SK-N-SH (cell line): Measurements from ENCODE around the gene NAT8L. TPM values are rescaled to one million over a fixed set of nuclear protein-coding genes. Genes with fewer than 3 reads are reported as not detected.

Source experiments
- CTCF ChIA-PET: fragments of 300-600, 350-600 bp; formaldehyde crosslinking; extraction: SDS; loops from one replicate; lab custom pipeline; 2021; lab: Yijun Ruan, JAX
- POLR2A ChIA-PET: fragments of 350-600 bp; sonication (Branson Sonifier 250); formaldehyde crosslinking; extraction: SDS; loops from one replicate; lab custom pipeline; 2020; ENCODE audit warnings: antibody characterized with exemption, inconsistent platforms; lab: Yijun Ruan, JAX
- DNase-seq: peaks from one replicate; pipeline ENCODE4 v3.0.0; 2012
- H2AFZ ChIP-seq: fragments of 200-600 bp; sonication (generic); 2 replicates; pipeline ENCODE4 v1.8.1; 2016; ENCODE audit warnings: antibody characterized with exemption, mild to moderate bottlenecking, low read depth
- H3F3A ChIP-seq: fragments of 200-600 bp; sonication (generic); replicated peaks from 2 replicates; pipeline ENCODE3; 2016; ENCODE audit warnings: antibody characterized with exemption, mild to moderate bottlenecking; ENCODE audit not compliant: insufficient read depth
- H3K27ac ChIP-seq, 2 experiments: fragments of 200-500 bp in 1 of 2; fragments of 200-600 bp in 1 of 2; sonication (Bioruptor generic) in 1 of 2; sonication (generic), shearing (Covaris generic) in 1 of 2; 2 replicates each; pipeline versions ENCODE4 v1.5.1 to v1.6.1; 2014 to 2016; ENCODE audit warnings: low read depth in 2 of 2, inconsistent platforms in 1 of 2, low read length in 1 of 2, mild to moderate bottlenecking in 1 of 2, mixed read lengths in 1 of 2
- H3K27me3 ChIP-seq: fragments of 200-600 bp; sonication (generic), shearing (Covaris generic); 2 replicates; pipeline ENCODE4 v1.6.1; 2016; ENCODE audit warnings: mixed run types; ENCODE audit not compliant: insufficient read depth
- H3K36me3 ChIP-seq, 2 experiments: fragments of 200-500 bp in 1 of 2; fragments of 200-600 bp in 1 of 2; sonication (Bioruptor generic) in 1 of 2; sonication (generic) in 1 of 2; replicated peaks in 1 of 2; 2 replicates each; pipeline versions ENCODE3 to v1.5.1; 2014 to 2016; ENCODE audit warnings: low read length in 1 of 2, mild to moderate bottlenecking in 1 of 2; ENCODE audit not compliant: insufficient read depth in 2 of 2, control insufficient read depth in 1 of 2
- H3K4me1 ChIP-seq, 2 experiments: fragments of 200-500 bp in 1 of 2; fragments of 200-600 bp in 1 of 2; sonication (Bioruptor generic) in 1 of 2; sonication (generic), shearing (Covaris generic) in 1 of 2; 2 replicates each; pipeline versions ENCODE4 v1.5.1 to v1.6.1; 2014 to 2016; ENCODE audit warnings: low read depth in 1 of 2, low read length in 1 of 2, mixed run types in 1 of 2; ENCODE audit not compliant: insufficient read depth in 2 of 2, control insufficient read depth in 1 of 2
- H3K4me2 ChIP-seq: fragments of 200-600 bp; sonication (generic), shearing (Covaris generic); 2 replicates; pipeline ENCODE4 v1.6.1; 2017; ENCODE audit warnings: mixed run types
- H3K4me3 ChIP-seq, 2 experiments: fragments of 200-500 bp in 1 of 2; fragments of 200-600 bp in 1 of 2; sonication (Bioruptor generic) in 1 of 2; sonication (generic), shearing (Covaris generic) in 1 of 2; 2 replicates each; pipeline versions ENCODE4 v1.5.1 to v1.8.1; 2014 to 2016; ENCODE audit warnings: low read depth in 2 of 2, inconsistent platforms in 1 of 2, low read length in 1 of 2, mild to moderate bottlenecking in 1 of 2, mixed read lengths in 1 of 2, moderate library complexity in 1 of 2
- H3K79me2 ChIP-seq: fragments of 200-600 bp; sonication (generic); 2 replicates; pipeline ENCODE4 v1.8.1; 2017; ENCODE audit warnings: mild to moderate bottlenecking; ENCODE audit not compliant: insufficient read depth
- H3K9ac ChIP-seq: fragments of 200-600 bp; sonication (generic); 2 replicates; pipeline ENCODE4 v1.6.1; 2017; ENCODE audit warnings: mixed run types
- H3K9me2 ChIP-seq: fragments of 200-600 bp; sonication (generic); 2 replicates; pipeline ENCODE4 v1.6.1; 2017; ENCODE audit warnings: mixed run types
- H3K9me3 ChIP-seq: fragments of 200-600 bp; sonication (generic); 2 replicates; pipeline ENCODE4 v1.6.1; 2017; ENCODE audit warnings: mixed run types, mild to moderate bottlenecking, moderate library complexity
- H4K20me1 ChIP-seq: fragments of 200-600 bp; sonication (generic); 2 replicates; pipeline ENCODE4 v1.6.1; 2017; ENCODE audit warnings: mild to moderate bottlenecking, mixed run types; ENCODE audit not compliant: insufficient read depth
- CHD2 ChIP-seq: fragments of 150-350 bp; IDR thresholded peaks from 2 replicates; pipeline ENCODE4 v1.6.1; 2018; ENCODE audit warnings: low read length; ENCODE audit not compliant: partially characterized antibody
- FOSL2 ChIP-seq: IDR thresholded peaks from 2 replicates; pipeline ENCODE4 v1.4.0; 2012; ENCODE audit warnings: low read depth, mild to moderate bottlenecking, moderate library complexity, borderline replicate concordance
- FOXM1 ChIP-seq: IDR thresholded peaks from 2 replicates; pipeline ENCODE4 v1.4.0; 2012; ENCODE audit warnings: low read depth, mild to moderate bottlenecking
- GABPA ChIP-seq: IDR thresholded peaks from 2 replicates; pipeline ENCODE4 v1.4.0; 2012; ENCODE audit warnings: low read depth, mild to moderate bottlenecking
- JUND ChIP-seq: IDR thresholded peaks from 2 replicates; pipeline ENCODE4 v1.4.0; 2012
- MEF2A ChIP-seq: IDR thresholded peaks from 2 replicates; pipeline ENCODE4 v1.4.0; 2012; ENCODE audit warnings: low read depth, borderline replicate concordance
- MXI1 ChIP-seq: IDR thresholded peaks from 2 replicates; pipeline ENCODE4 v1.6.1; 2012; ENCODE audit warnings: mild to moderate bottlenecking, low read depth, low read length, improper control_type of control experiment
- NFIC ChIP-seq: IDR thresholded peaks from 2 replicates; pipeline ENCODE4 v1.4.0; 2012; ENCODE audit warnings: borderline replicate concordance
- POLR2AphosphoS5 ChIP-seq: IDR thresholded peaks from 2 replicates; pipeline ENCODE4 v1.6.1; 2012; ENCODE audit warnings: low read depth, low read length
- SMC3 ChIP-seq: IDR thresholded peaks from 2 replicates; pipeline ENCODE4 v1.6.1; 2012; ENCODE audit warnings: low read depth, low read length, improper control_type of control experiment
- TCF12 ChIP-seq: IDR thresholded peaks from 2 replicates; pipeline ENCODE4 v1.4.0; 2012
- TEAD4 ChIP-seq: IDR thresholded peaks from 2 replicates; pipeline ENCODE4 v1.4.0; 2012; ENCODE audit warnings: mild to moderate bottlenecking, borderline replicate concordance; ENCODE audit not compliant: insufficient read depth
- WGBS: methylation state at CpG from one replicate; pipeline ENCODE4 v1.1.6; 2017; ENCODE audit warnings: low lambda C conversion rate; 5-methylcytosine and 5-hydroxymethylcytosine counted together
- polyA plus RNA-seq, 3 experiments: library from polyadenylated mRNA; depleted of rRNA; stranded (reverse); fragments of >200 nt; gene quantifications; 2 replicates each; pipeline ENCODE4 v1.2.3, GENCODE V29; 2012
- TF ChIP-seq, protein P1 (sequence below): IDR thresholded peaks from 2 replicates; pipeline ENCODE4 v1.6.1; 2012; ENCODE audit warnings: mild to moderate bottlenecking, low read depth, low read length, moderate library complexity
- TF ChIP-seq, protein P2 (sequence below): fragments of 150-350 bp; IDR thresholded peaks from 2 replicates; pipeline ENCODE4 v1.6.1; 2017; ENCODE audit warnings: antibody characterized with exemption, low read length, low read depth, borderline replicate concordance
- TF ChIP-seq, protein P3 (sequence below): IDR thresholded peaks from 2 replicates; pipeline ENCODE4 v1.4.0; 2012; ENCODE audit warnings: low read depth, borderline replicate concordance

NAT8L gene
- polyA plus RNA-seq, 1 of the 3 experiments (the other 2 are of a cell fraction): 0.43 TPM

DNA sequence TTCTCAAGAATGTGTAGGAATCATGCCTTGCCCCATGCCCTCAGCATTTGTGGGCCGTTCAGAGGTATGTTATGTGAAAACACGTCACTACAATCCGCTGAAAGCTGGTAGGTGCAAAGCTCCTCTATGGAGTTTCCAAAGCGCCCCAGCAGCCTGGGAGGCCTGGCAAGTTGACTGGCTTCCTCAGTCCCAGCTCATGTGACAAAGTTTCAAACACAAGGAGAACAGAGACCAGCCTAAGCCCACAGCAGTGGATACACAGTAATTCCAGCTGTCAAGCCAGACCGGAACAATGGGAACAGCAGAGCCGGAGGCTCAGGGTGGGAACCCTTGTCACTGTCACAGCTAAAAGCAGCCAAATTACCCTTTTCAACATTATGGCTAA is 33.5 kb downstream of the NAT8L start:
- no peak for DNase-seq
- TF ChIP-seq MXI1 (no peak), POLR2AphosphoS5 (no peak), FOSL2 (no peak), TEAD4 (no peak), CHD2 (no peak), GABPA (no peak)
- TF ChIP-seq, protein P1, sequence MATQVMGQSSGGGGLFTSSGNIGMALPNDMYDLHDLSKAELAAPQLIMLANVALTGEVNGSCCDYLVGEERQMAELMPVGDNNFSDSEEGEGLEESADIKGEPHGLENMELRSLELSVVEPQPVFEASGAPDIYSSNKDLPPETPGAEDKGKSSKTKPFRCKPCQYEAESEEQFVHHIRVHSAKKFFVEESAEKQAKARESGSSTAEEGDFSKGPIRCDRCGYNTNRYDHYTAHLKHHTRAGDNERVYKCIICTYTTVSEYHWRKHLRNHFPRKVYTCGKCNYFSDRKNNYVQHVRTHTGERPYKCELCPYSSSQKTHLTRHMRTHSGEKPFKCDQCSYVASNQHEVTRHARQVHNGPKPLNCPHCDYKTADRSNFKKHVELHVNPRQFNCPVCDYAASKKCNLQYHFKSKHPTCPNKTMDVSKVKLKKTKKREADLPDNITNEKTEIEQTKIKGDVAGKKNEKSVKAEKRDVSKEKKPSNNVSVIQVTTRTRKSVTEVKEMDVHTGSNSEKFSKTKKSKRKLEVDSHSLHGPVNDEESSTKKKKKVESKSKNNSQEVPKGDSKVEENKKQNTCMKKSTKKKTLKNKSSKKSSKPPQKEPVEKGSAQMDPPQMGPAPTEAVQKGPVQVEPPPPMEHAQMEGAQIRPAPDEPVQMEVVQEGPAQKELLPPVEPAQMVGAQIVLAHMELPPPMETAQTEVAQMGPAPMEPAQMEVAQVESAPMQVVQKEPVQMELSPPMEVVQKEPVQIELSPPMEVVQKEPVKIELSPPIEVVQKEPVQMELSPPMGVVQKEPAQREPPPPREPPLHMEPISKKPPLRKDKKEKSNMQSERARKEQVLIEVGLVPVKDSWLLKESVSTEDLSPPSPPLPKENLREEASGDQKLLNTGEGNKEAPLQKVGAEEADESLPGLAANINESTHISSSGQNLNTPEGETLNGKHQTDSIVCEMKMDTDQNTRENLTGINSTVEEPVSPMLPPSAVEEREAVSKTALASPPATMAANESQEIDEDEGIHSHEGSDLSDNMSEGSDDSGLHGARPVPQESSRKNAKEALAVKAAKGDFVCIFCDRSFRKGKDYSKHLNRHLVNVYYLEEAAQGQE: no peak
- Histone ChIP-seq H3K27me3 (no peaks in the 10 kb centered on the region), H3K9me3 (no peaks in the 10 kb centered on the region), H3K36me3 (no peaks in the 10 kb centered on the region), H3K9me2 (no peaks in the 10 kb centered on the region), H3K4me1 (no peaks in the 10 kb centered on the region), H3K4me3 (no peak overlapping the region), H4K20me1 (no peaks in the 10 kb centered on the region), H3K9ac (no peak overlapping the region), H3K27ac (no peak overlapping the region), H3K4me2 (no peak overlapping the region), H3K79me2 (no peaks in the 10 kb centered on the region), H2AFZ (no peak overlapping the region), H3F3A (no peaks in the 10 kb centered on the region)
- WGBS: 70% methylated on average over 5 of the region's 6 CpGs
- ChIA-PET CTCF (no interaction called here), POLR2A (no interaction called here)

DNA sequence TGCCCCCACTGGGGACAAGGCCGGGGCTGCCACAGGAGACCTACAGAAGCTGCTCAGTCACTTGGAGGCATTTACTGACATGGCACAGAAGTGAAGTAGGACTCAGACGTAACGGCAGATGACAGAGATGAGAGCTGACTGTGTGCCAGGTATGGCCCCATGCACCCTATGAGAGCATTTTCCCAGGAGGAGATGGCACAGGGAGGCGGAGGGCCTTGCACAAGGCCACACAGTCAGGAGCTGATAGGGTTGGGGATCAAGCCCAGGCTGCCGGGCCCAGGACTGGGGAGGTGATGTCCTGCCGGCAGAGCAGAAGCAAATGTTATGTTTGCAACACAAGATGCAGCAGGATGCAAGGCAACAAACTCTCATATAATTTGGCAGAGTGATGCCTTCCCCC is 34.1 kb downstream of the NAT8L start:
- Histone ChIP-seq H3K27me3 (no peaks in the 10 kb centered on the region), H3K4me2 (no peak overlapping the region), H2AFZ (no peak overlapping the region), H3K27ac (no peak overlapping the region), H3K79me2 (no peaks in the 10 kb centered on the region), H3K9ac (no peak overlapping the region), H3K9me3 (no peaks in the 10 kb centered on the region), H3F3A (no peaks in the 10 kb centered on the region), H3K4me3 (no peak overlapping the region), H3K4me1 (no peaks in the 10 kb centered on the region), H3K9me2 (no peaks in the 10 kb centered on the region), H4K20me1 (no peaks in the 10 kb centered on the region), H3K36me3 (no peaks in the 10 kb centered on the region)
- WGBS: 68% methylated on average over 3 of the region's 6 CpGs
- ChIA-PET CTCF (interaction anchor here (1.0 kb wide), 1 partner anchor 9 kb away, joined by 3 read pairs; no protein-coding TSS in a partner anchor), POLR2A (no interaction called here)
- no peak for DNase-seq
- TF ChIP-seq POLR2AphosphoS5 (no peak), JUND (no peak), NFIC (no peak), FOXM1 (no peak), GABPA (no peak), TCF12 (no peak), SMC3 (no peak), MEF2A (no peak)
- TF ChIP-seq, protein P2, sequence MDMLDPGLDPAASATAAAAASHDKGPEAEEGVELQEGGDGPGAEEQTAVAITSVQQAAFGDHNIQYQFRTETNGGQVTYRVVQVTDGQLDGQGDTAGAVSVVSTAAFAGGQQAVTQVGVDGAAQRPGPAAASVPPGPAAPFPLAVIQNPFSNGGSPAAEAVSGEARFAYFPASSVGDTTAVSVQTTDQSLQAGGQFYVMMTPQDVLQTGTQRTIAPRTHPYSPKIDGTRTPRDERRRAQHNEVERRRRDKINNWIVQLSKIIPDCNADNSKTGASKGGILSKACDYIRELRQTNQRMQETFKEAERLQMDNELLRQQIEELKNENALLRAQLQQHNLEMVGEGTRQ: no peak
- TF ChIP-seq, protein P3, sequence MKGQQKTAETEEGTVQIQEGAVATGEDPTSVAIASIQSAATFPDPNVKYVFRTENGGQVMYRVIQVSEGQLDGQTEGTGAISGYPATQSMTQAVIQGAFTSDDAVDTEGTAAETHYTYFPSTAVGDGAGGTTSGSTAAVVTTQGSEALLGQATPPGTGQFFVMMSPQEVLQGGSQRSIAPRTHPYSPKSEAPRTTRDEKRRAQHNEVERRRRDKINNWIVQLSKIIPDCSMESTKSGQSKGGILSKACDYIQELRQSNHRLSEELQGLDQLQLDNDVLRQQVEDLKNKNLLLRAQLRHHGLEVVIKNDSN: no peak
